NCI-H345 treated with DMSO at 0.1 percent for 48 hours (cell line): ENCODE measurements around the gene CACNG5.

Experiments
- DNase-seq: peaks from one replicate; lab custom pipeline; 2025; ENCODE audit not compliant: unreplicated experiment; lab: John Stamatoyannopoulos, UW

CACNG5 gene

GRCh38 chr17:66819466-66819865 lies 15.5 kb upstream of the CACNG5 start:
- DNase-seq, result no peak

GRCh38 chr17:66822009-66822408 lies 12.9 kb upstream of the CACNG5 start:
- no peak for DNase-seq

GRCh38 chr17:66826856-66827255 lies 8.1 kb upstream of the CACNG5 start:
- no peak for DNase-seq

GRCh38 chr17:66829386-66829864 lies 5.5 kb upstream of the CACNG5 start:
- no peak for DNase-seq

- no peak for DNase-seq
These were observed 5.0 kb upstream of the CACNG5 start for GRCh38 chr17:66829883-66830282.

GRCh38 chr17:66830451-66830850 lies 4.5 kb upstream of the CACNG5 start:
- DNase-seq, result no peak

- no peak for DNase-seq
These were observed 3.3 kb upstream of the CACNG5 start for GRCh38 chr17:66831383-66832210.

GRCh38 chr17:66833201-66833600 lies 1.7 kb upstream of the CACNG5 start:
- DNase-seq, result no peak

GRCh38 chr17:66834426-66834918 lies 445 bp upstream of the CACNG5 start:
- DNase-seq, result no peak

- no peak for DNase-seq
These were observed 559 bp downstream of the CACNG5 start for GRCh38 chr17:66835476-66835875.

GRCh38 chr17:66836063-66837005 lies 1.4 kb downstream of the CACNG5 start:
- DNase-seq, result no peak

- no peak for DNase-seq
These were observed 2.3 kb downstream of the CACNG5 start for GRCh38 chr17:66837226-66837625.

GRCh38 chr17:66837885-66838665 lies 3.2 kb downstream of the CACNG5 start:
- no peak for DNase-seq

- no peak for DNase-seq
These were observed 4.7 kb downstream of the CACNG5 start for GRCh38 chr17:66839616-66840015.

GRCh38 chr17:66840061-66840460 lies 5.1 kb downstream of the CACNG5 start:
- DNase-seq, result no peak

- DNase-seq, result no peak
These were observed 6.4 kb downstream of the CACNG5 start for GRCh38 chr17:66841328-66841727.

- no peak for DNase-seq
These were observed 6.8 kb downstream of the CACNG5 start for GRCh38 chr17:66841744-66842143.

- no peak for DNase-seq
These were observed 7.6 kb downstream of the CACNG5 start for GRCh38 chr17:66842505-66842904.

- no peak for DNase-seq
These were observed 8.0 kb downstream of the CACNG5 start for GRCh38 chr17:66842959-66843358.

- no peak for DNase-seq
These were observed 8.7 kb downstream of the CACNG5 start for GRCh38 chr17:66843627-66844026.

- DNase-seq, result no peak
These were observed 12.8 kb downstream of the CACNG5 start for GRCh38 chr17:66847704-66848103.
